C4-2B (cell line): ENCODE results near the gene GTPBP4.

Experiments used
- CTCF ChIP-seq: fragments of 450-650 bp; conservative IDR thresholded peaks from 2 replicates; pipeline ENCODE4 v1.5.1; 2017; ENCODE audit warnings: mild to moderate bottlenecking
- ZFX ChIP-seq: fragments of 450-650 bp; IDR thresholded peaks from 2 replicates; pipeline ENCODE4 v1.6.1; 2017

- no peak for TF ChIP-seq CTCF
- TF ChIP-seq ZFX: no peak
Measured at GRCh38 chr10:945778-946177, 42.5 kb upstream of the GTPBP4 start.
